PFSK-1 (cell line): Measurements from ENCODE around the gene GPR83.

ENCODE experiments used
- FOXP2 ChIP-seq: optimal IDR thresholded peaks from 2 replicates; pipeline ENCODE3; 2011; ENCODE audit warnings: borderline replicate concordance, control low read depth, inconsistent platforms; ENCODE audit not compliant: insufficient read depth; ENCODE audit errors: extremely low read length, extremely low read depth
- POLR2AphosphoS5 ChIP-seq: IDR thresholded peaks from 2 replicates; pipeline ENCODE4 v1.6.1; 2012; ENCODE audit warnings: low read depth, mild to moderate bottlenecking, control low read depth, low read length, moderate library complexity
- REST ChIP-seq, 2 experiments: IDR thresholded peaks; 2 replicates each; pipeline versions ENCODE4 v1.6.1 to v1.8.0; 2011 to 2012; ENCODE audit warnings: low read depth in 2 of 2, low read length in 2 of 2, control low read depth in 1 of 2, inconsistent platforms in 1 of 2, mild to moderate bottlenecking in 1 of 2, moderate library complexity in 1 of 2; ENCODE audit not compliant: insufficient read depth in 1 of 2
- SIN3A ChIP-seq: IDR thresholded peaks from 2 replicates; pipeline ENCODE4 v1.6.1; 2012; ENCODE audit warnings: mild to moderate bottlenecking, low read length, moderate library complexity, borderline replicate concordance; ENCODE audit not compliant: insufficient read depth
- TAF1 ChIP-seq: IDR thresholded peaks from 2 replicates; pipeline ENCODE4 v1.6.1; 2012; ENCODE audit warnings: low read length, control low read depth, borderline replicate concordance; ENCODE audit not compliant: insufficient read depth

GRCh38 chr11:94433049-94433448, 31.8 kb upstream of the GPR83 start:
- TF ChIP-seq REST (IDR thresholded peaks at IDR 0.05; ENCODE audit: insufficient read depth in 1 of 2, low read depth in 2 of 2, low read length in 2 of 2), result no peak
- TF ChIP-seq POLR2AphosphoS5, result no peak
- TF ChIP-seq TAF1, result no peak
- TF ChIP-seq SIN3A, result no peak
- no peak for TF ChIP-seq FOXP2
